ENCODE results near the gene FAU.
A peak's percentile ranks its signal among the peaks of the same experiment; 100 is the strongest.

The FAU gene

GRCh38 chr11:65134240-65134951, 12.5 kb upstream of the FAU start, which contains the start of gene SYVN1:
TSS of gene SYVN1 (minus strand) at chr11:65134519. CDS start at chr11:65133601, 918 bp downstream.
- Mint-ChIP-seq H3K4me3 (peak within 1 kb of the TSS; percentile 99 to 100 (median 100)), H3K9me3 (no peaks in the 10 kb centered on the region), H3K36me3 (ENCODE audit: low read depth) (peaks cover 9% of the 10 kb centered on the region), H3K27me3 (ENCODE audit: low read depth) (peaks cover 5% of the 10 kb centered on the region), H3K27ac (peak within 1 kb of the TSS; percentile 100), H3K4me1 (peaks cover 30% of the 10 kb centered on the region)
- no peak for TF ChIP-seq CTCF (IDR thresholded peaks at IDR 0.05; ENCODE audit: unreplicated experiment in 3 of 3)

- H3K4me3 Mint-ChIP-seq: peak overlapping the region; percentile 99 to 100 (median 100)
- peak overlapping the region; percentile 100 for H3K27ac Mint-ChIP-seq
- H3K9me3 Mint-ChIP-seq: no peaks in the 10 kb centered on the region
- peaks cover 5% of the 10 kb centered on the region for H3K27me3 Mint-ChIP-seq (ENCODE audit: low read depth)
- no peak for TF ChIP-seq CTCF (IDR thresholded peaks at IDR 0.05; ENCODE audit: unreplicated experiment in 3 of 3)
- peaks cover 9% of the 10 kb centered on the region for H3K36me3 Mint-ChIP-seq (ENCODE audit: low read depth)
- peaks cover 30% of the 10 kb centered on the region for H3K4me1 Mint-ChIP-seq
Measured at GRCh38 chr11:65133724-65134123, 11.8 kb upstream of the FAU start.

GRCh38 chr11:65132988-65133700, 11.2 kb upstream of the FAU start:
- peaks cover 5% of the 10 kb centered on the region for H3K27me3 Mint-ChIP-seq (ENCODE audit: low read depth)
- H3K4me3 Mint-ChIP-seq: peak overlapping the region; percentile 99 to 100 (median 100)
- H3K36me3 Mint-ChIP-seq (ENCODE audit: low read depth): peaks cover 9% of the 10 kb centered on the region
- peak overlapping the region; percentile 100 for H3K27ac Mint-ChIP-seq
- H3K9me3 Mint-ChIP-seq: no peaks in the 10 kb centered on the region
- H3K4me1 Mint-ChIP-seq: peaks cover 30% of the 10 kb centered on the region
- TF ChIP-seq CTCF (IDR thresholded peaks at IDR 0.05; ENCODE audit: unreplicated experiment in 3 of 3): no peak

GRCh38 chr11:65132238-65132987, 10.5 kb upstream of the FAU start:
- Mint-ChIP-seq H3K9me3 (no peaks in the 10 kb centered on the region), H3K27me3 (ENCODE audit: low read depth) (peaks cover 5% of the 10 kb centered on the region), H3K27ac (peak overlapping the region; percentile 100), H3K4me3 (peak overlapping the region; percentile 99 to 100 (median 100)), H3K36me3 (ENCODE audit: low read depth) (peaks cover 9% of the 10 kb centered on the region), H3K4me1 (peaks cover 30% of the 10 kb centered on the region)
- TF ChIP-seq CTCF (IDR thresholded peaks at IDR 0.05; ENCODE audit: unreplicated experiment in 3 of 3): no peak

- Mint-ChIP-seq H3K36me3 (ENCODE audit: low read depth) (peaks cover 15% of the 10 kb centered on the region), H3K27ac (no peak overlapping the region), H3K4me1 (peaks cover 30% of the 10 kb centered on the region), H3K27me3 (ENCODE audit: low read depth) (peaks cover 5% of the 10 kb centered on the region), H3K4me3 (peak overlapping the region; percentile 51 to 100 (median 99)), H3K9me3 (no peaks in the 10 kb centered on the region)
- no peak for TF ChIP-seq CTCF (IDR thresholded peaks at IDR 0.05; ENCODE audit: unreplicated experiment in 3 of 3)
Measured at GRCh38 chr11:65131895-65132237, 9.9 kb upstream of the FAU start.
